Suppressor macrophage (primary cell): ENCODE results near the gene RASA1.
"Not testable (repeated sequence)": the region's sequence is repeated elsewhere in the genome, so short reads cannot be mapped to it uniquely, and the experiment has no call there.

Source experiments
- DNase-seq, 4 experiments: peaks; one replicate each; pipeline ENCODE4 v3.0.0-alpha.2; 2020 to 2022
- total RNA-seq, 17 experiments: gene quantifications; one replicate each; lab custom pipeline; 2026; ENCODE audit warnings: mixed read lengths in 6 of 17, inconsistent platforms in 3 of 17; lab: John Stamatoyannopoulos, UW

RASA1 gene
- total RNA-seq: 30.4 to 244 (median 132) reads per million in 17 experiments

GRCh38 chr5:87267574-87268125, at the start of gene RASA1:
Gene RASA1, plus strand, starts transcription at chr5:87267883. Its CDS starts 569 bp downstream, at chr5:87268452.
- peak; percentile 94 to 97 (median 96) for DNase-seq

DNA sequence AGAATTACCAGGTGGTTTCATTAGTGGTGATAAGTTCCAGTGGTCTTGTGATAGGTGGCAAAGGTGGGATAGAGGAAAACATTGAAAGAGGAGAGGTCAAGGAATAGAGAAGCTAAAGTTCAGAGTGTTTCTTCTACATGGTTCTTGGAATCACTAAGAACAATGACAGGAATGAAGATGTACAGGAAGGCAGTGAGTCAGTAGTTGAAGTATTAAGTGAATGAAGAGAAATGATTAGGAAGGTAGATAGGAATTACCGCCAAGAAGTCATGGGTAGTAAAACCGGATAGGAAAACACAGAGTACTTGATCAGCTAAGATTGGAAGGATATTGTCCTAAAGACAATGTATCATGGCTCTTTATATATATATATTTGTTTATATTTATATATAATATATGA, 37.9 kb upstream of the RASA1 start:
- DNase-seq: no peak

- DNase-seq: no peak
Observed at GRCh38 chr5:87231037-87231808, 36.5 kb upstream of the RASA1 start.

GRCh38 chr5:87233143-87233542, 34.5 kb upstream of the RASA1 start:
- DNase-seq: peak; percentile 47 to 76 (median 61)

DNA sequence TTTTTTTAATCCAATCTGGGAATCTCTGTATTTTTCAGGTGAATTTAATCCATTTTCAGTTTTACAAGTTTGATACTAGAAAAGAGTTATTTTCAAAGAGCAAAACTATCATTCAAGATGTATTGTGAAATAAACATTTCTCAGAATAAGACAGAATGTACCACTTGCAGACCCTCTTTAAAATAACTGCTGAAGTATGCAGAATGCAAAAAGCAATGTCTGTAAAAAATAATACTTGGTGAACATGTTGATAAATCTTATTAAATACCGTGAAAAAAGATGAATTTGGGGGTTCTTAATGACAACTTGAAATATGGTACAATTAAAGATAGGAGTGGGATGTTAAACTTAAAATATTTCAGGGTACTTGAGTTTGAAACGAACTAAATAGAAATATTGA, 26.1 kb upstream of the RASA1 start:
- DNase-seq: no peak

- DNase-seq: peak in 3 of 4 experiments; percentile 9 to 62 (median 28)
Observed at GRCh38 chr5:87242242-87242641, 25.4 kb upstream of the RASA1 start.

- DNase-seq: peak; percentile 70 to 92 (median 81)
Observed at GRCh38 chr5:87243161-87243844, 24.4 kb upstream of the RASA1 start.

GRCh38 chr5:87245451-87245850, 22.2 kb upstream of the RASA1 start:
- DNase-seq: no peak

GRCh38 chr5:87246061-87246460, 21.6 kb upstream of the RASA1 start:
- DNase-seq: no peak

DNA sequence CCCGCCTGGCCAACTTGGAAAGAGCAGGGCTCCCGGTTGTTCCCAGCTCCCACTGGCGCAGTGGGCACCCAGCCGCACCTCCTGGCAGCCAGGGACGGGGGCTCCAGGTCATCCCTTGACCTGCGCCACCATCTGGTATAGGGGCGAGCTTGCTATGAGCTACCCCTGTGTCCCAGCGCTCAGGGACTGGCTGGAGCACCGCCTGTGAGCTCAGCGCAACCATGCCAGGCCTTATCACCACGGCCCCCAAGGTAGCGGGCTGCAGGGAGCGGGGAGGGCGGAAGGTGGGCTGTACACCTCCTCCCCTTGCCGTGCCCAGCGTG, 15.4 kb upstream of the RASA1 start:
- no peak for DNase-seq

DNA sequence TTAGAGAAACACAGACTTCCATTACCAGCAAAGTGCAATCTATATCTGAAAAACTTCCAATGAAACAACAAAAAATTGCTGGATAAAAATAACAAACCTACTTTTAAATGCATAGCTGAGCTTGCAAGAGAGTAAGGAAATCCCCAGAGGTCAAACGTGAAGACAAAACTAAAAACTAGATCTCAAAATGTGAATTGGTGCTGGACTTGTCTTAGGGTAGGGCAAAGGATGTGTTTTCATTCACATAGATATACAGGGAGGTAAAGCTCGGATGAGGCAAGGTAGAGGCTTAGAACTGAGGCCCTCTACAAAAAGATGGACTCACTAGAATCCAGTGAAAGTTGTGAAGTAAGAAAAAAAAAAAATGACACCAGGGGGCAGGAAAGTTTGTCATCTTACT, 13.6 kb upstream of the RASA1 start:
- no peak for DNase-seq

DNA sequence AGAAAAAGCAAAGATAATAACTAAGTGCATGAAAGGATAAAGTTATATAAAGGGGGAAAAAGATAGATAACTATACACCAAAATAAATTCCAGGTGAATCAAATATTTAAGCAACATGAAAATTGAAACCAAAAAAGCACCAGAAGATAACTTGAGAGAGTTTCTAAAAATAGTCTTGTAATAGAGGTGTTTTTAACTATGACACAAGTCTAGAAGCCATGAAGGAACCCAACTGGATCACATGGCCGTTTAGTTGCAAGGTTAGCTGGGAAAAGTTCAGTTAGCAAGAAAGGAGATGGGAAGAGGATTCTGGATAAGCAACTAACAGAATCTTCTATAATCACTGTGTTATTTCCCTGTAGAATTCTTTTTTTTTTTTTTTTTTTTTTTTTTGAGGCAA, 9.2 kb upstream of the RASA1 start:
- no peak for DNase-seq

DNA sequence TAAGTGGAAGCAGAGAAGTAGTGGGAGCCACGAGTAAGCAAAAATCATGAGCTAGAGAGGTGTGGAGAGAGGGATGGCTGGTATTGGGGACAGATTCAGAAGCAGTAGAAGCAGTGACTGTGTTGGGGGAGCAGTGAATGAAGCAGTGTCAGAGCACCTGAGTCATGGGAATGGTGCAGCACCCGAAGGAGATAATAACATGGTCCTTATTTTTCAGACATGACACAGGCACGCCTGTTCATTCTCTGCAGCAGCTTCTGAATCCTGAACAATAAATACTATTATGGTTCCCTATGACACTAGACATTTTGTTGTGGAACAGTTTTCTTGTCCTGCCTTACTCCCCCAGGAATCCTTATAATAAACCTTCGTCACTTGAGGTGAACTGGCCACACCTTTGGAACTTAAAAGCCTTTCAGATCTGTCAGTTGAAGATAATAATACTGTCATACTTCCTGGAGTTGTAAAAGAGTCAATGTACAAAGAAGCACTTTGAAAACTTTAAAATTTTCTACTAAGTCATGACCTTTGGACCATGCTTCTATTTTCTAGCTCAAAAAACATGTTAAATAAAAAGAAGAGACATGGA, 7.0 kb upstream of the RASA1 start:
- DNase-seq: no peak

- DNase-seq: no peak
Observed at GRCh38 chr5:87263498-87263897, 4.2 kb upstream of the RASA1 start.

GRCh38 chr5:87266914-87267573, 639 bp upstream of the RASA1 start:
- DNase-seq: no peak

- DNase-seq: peak in 3 of 4 experiments; percentile 40 to 86 (median 85)
Observed at GRCh38 chr5:87268126-87268969, 665 bp downstream of the RASA1 start.

GRCh38 chr5:87268970-87269377, 1.3 kb downstream of the RASA1 start:
- DNase-seq: no peak

DNA sequence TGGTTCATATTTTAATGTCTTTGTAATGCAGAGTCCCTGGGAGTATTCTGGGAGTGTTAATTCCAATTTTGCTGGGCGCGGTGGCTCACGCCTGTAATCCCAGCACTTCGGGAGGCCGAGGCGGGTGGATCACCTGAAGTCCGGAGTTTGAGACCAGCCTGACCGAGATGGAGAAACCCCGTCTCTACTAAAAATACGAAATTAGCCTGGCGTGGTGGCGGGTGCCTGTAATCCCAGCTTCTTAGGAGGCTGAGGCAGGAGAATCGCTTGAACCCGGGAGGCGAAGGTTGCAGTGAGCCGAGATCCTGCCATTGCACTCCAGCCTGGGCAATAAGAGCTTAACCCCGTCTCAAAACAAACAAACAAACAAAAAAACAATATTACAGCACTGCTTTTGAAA, 3.2 kb downstream of the RASA1 start:
- not testable (repeated sequence) for DNase-seq

GRCh38 chr5:87276655-87277054, 9.0 kb downstream of the RASA1 start:
- no peak for DNase-seq

DNA sequence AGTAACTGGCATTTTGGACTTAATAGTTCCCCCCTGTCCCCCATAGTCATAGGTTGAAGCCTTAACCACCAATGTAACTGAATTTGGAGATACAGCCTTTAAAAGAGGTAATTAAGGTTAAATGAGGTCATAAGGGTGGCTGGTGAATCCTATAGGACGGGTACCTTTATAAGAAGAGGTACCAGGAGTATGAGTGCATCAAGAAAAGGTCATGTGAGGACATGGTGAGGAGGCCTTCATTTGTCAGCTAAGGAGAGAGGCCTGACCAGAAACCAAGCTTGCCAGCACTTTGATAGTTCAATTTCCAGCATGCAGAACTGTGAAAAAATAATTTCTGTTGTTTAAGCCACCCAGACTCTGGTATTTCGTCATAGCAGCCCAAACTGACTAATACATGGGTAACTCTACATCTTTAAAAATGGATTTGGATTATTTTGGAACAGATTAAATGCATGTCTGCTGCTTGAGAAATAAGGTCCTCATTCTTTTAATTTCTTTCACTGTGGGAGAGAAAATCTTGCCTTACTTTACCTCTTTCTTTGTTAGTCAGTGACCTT, 9.7 kb downstream of the RASA1 start:
- DNase-seq: peak; percentile 20 to 49 (median 32)

DNA sequence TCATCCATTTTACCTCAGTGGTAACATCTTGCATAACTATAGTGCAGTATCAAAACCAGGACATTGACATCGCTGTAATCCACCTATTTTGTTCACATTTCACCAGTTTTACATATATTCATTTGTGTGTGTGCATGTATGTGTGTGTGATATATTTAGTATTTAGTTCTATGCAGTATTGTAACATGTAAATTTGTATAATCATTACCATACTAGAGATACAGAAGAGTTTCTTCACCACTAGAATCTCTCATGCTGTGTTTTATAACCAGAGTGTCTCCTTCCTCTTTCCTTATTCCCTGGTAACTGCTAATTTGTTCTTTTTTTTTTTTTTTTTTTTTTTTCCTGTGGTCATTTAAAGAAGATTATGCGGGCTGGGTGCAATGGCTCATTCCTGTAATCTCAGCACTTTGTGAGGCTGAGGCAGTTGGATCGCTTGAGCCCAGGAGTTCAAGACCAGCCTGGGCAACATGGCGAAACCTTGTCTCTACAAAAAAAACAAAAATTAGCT, 11.0 kb downstream of the RASA1 start:
- peak in 3 of 4 experiments; percentile 16 to 68 (median 66) for DNase-seq
